ENCODE measurements around the gene HRH2.
A peak's percentile ranks its signal among the peaks of the same experiment; 100 is the strongest.

Gene HRH2

DNA sequence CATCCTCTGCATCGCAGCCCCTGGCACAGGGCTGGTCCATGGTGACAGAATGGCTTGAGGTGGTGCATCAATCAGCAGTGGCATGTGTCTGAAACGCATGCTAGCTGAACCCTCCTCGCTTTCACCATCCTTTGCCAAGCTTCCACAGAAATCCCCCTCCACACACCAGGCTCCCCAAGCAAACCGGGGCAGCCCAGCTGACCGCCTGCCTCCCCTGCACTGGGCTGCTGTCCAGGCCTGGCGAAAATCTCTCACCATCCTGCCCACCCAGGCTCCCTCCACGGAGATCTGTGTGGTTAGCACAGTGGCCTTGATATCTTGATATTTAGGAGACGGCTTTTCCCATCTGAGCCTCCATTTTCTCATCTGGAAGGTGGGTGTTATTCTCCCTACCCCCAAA lies 905 bp upstream of the HRH2 start:
- Mint-ChIP-seq H3K9me3 (no peaks in the 10 kb centered on the region), H3K4me1 (ENCODE audit: low read depth) (peaks cover 87% of the 10 kb centered on the region), H3K4me3 (peak overlapping the region; percentile 84), H3K27ac (peak overlapping the region; percentile 84), H3K27me3 (peaks cover 6% of the 10 kb centered on the region), H3K36me3 (ENCODE audit: low read depth) (peaks cover 29% of the 10 kb centered on the region)

DNA sequence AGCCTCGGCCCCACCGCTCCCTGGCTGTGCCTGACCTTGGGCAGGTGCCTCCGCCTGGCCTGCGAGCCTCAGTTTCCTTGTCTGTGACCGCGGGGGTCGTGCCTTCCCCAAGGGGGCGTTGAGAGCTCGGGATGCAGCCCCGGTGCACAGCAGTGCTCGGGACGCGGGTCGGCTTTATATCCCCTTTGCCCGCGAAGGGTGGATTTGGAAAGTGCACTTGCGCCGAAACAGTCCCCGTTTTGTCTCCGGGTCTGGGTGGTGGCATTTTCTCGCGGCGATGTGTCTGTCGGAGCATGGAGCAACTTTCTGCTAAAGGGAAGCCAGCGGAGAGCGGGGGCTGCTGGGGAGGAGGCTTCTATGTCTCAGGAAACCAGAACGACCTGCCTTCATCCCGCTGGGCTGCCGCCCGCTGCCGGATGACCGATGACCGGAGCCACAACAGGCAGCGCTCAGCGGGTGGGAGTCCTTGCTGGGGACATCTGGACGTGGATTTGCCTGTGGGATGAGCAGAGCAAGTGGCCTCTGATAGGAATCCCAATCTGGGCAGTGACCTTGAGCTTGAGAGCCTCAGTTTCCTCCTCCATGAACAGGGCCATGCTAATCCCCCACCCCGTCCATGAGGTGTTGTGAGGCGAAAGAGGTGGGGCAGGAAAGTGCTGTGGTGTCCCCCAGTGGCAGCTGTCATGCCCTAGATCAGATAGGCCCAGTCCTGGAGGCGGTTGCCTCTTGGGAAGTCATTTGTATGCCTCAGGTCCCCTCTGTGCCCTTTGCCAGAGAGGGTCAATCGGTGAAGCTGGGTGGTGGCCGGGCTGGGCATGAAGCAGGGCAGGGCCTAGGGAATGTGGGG lies 651 bp downstream of the HRH2 start:
- H3K27me3 Mint-ChIP-seq = no peaks in the 10 kb centered on the region

DNA sequence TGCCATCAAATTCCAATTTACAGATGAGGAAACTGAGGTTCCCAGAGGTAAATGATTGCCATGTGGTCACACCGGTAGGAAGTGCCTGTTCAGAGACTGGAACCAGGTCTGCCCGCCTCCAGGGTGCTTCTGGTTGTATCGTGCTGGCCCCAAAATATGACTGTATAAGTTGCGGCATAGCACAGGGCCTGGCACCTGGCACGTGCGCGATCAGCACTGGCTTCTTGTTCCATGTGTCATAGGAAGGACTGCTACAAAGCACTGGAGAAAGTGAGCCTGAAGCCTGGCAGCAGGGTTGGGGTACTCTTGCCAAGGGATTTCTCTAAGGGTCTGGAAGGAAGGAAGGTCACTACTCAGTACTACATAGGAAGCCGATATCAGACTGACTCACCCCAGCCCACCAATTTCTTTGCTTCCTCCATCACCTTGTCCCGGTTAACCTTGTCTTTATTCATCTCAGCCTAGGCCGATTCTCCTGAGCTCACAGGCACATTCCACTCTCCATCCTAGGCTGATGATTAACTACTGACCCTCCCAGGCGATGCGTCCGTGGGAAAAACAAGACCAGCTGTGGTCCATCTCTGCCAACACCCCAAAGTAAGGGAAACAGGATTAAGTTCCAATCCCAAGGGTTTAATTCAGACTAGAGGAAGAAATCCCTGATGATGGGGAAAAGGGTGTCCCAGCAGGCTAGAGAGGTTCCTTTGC lies 1.8 kb downstream of the HRH2 start:
- Mint-ChIP-seq H3K36me3 (ENCODE audit: low read depth) (peaks cover 39% of the 10 kb centered on the region), H3K27ac (peak overlapping the region; percentile 42), H3K4me3 (peak overlapping the region; percentile 91), H3K27me3 (no peaks in the 10 kb centered on the region), H3K9me3 (no peaks in the 10 kb centered on the region), H3K4me1 (ENCODE audit: low read depth) (peaks cover 84% of the 10 kb centered on the region)

More for the DNA sequence above, 651 bp downstream of the HRH2 start:
- H3K36me3 Mint-ChIP-seq (ENCODE audit: low read depth) = peaks cover 34% of the 10 kb centered on the region
- H3K9me3 Mint-ChIP-seq = no peaks in the 10 kb centered on the region
- H3K4me3 Mint-ChIP-seq = peak overlapping the region; percentile 91
- peaks cover 87% of the 10 kb centered on the region for H3K4me1 Mint-ChIP-seq (ENCODE audit: low read depth)
- peak overlapping the region; percentile 80 for H3K27ac Mint-ChIP-seq

DNA sequence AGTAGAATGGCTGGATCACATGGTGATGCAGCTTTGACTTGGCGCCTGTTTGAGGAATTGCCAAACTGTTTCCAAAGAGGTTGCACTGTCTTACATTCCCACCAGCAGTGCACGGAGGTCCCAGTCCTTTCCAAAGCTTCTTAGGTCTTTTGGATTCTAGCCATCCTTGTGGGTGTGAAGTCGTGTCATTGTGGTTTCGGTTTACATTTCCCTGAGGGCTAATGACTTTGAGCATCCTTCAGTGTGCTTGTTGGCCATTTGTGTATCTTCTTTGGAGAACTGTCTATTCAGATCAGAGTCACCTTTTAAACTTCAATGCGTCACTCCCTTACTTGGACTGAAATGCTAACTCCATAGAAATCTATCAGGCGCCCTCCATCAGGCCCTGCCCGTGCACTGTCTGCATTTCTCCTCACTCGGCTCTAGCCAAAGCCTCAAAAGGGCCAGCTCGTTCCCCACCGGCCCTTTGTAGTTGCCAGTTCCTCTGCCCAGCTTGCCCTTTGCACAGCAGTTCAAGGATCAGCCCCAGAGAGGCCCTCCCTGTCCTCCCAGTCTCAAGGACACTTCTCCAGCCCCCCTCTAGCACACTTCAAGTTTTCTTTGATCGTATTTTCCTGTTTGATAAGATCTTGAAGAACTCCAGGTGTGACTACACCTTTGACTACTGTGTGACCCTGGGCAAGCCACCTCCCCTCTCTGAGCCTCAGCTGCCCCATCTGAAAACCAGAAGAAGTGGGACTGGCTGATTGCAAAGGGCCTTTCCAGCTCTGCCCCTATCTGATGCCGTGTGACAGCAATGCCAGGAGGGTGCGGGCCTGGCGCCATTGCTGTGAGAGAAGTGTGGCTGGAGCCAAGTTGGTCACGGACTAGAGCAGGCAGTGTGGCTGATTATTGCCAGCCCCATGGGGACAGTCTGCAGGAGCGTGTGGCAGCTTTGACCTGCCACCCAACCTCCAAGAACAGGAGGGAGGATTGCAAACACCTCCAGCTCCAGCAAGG lies 5.6 kb downstream of the HRH2 start:
- no peak overlapping the region for H3K4me3 Mint-ChIP-seq
- H3K9me3 Mint-ChIP-seq = no peaks in the 10 kb centered on the region
- H3K27me3 Mint-ChIP-seq = no peaks in the 10 kb centered on the region
- peaks cover 82% of the 10 kb centered on the region for H3K4me1 Mint-ChIP-seq (ENCODE audit: low read depth)
- no peak overlapping the region for H3K27ac Mint-ChIP-seq
- peaks cover 55% of the 10 kb centered on the region for H3K36me3 Mint-ChIP-seq (ENCODE audit: low read depth)

DNA sequence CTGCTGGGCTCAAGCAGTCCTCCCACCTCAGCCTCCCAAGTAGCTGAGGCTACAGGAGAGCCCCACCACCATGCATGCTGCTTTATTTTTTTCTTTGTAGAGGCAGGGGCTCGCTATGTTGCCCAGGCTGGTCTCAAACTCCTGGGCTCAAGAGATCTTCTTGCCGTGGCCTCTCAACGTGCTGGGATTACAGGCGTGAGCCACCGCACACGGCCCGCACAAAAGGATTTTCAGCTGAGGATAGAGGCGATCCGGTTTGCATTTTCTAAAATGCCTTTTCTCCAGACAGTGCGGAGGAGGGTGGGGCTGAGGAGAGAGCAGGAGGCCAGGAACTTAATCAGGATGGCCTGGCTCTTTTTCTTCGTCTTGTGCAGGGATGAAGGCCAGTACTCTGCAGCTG lies 6.9 kb downstream of the HRH2 start:
- Mint-ChIP-seq H3K9me3 (no peaks in the 10 kb centered on the region), H3K4me1 (ENCODE audit: low read depth) (peaks cover 74% of the 10 kb centered on the region), H3K36me3 (ENCODE audit: low read depth) (peaks cover 53% of the 10 kb centered on the region), H3K4me3 (no peak overlapping the region), H3K27ac (no peak overlapping the region), H3K27me3 (no peaks in the 10 kb centered on the region)

DNA sequence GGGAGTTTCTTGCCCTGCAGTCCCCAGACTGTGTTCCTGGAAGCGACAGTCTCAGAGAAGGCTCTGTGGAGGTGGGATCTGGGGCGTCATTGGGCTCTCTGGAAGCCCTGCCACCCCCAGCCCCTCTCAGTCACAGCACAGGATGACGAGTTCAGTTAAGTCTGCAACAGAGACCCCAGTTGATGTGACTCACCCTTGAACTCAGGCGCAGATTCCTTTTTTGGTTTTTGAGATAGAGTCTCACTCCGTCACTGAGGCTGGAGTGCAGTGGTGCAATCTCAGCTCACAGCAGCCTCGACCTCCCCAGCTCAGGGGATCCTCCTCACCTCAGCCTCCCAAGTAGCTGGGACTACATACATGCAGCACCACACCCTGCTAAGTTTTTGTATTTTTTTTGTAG lies 8.3 kb downstream of the HRH2 start:
- no peak overlapping the region for H3K27ac Mint-ChIP-seq
- no peak overlapping the region for H3K4me3 Mint-ChIP-seq
- H3K27me3 Mint-ChIP-seq = no peaks in the 10 kb centered on the region
- H3K4me1 Mint-ChIP-seq (ENCODE audit: low read depth) = peaks cover 70% of the 10 kb centered on the region
- H3K9me3 Mint-ChIP-seq = no peaks in the 10 kb centered on the region
- H3K36me3 Mint-ChIP-seq (ENCODE audit: low read depth) = peaks cover 49% of the 10 kb centered on the region

DNA sequence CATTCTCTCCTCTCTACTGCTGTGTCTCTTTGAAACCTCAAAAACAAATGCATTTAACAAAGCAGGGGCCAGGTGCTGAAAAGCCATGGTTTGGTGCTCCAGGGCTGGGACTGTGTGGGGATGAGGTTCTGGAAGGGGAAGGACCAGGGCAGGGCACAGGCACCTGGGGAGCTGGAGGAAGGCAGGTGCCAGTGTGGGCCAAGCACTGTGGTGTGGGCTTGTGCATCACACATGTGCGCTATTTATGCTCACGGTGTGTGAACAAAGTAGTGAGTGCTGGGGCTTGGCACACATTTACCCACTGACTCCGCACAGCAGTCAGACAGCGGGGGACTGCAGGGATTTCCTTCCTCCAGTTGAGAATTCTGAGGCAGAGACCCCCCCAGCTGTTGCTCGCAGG lies 10.1 kb downstream of the HRH2 start:
- no peaks in the 10 kb centered on the region for H3K9me3 Mint-ChIP-seq
- H3K36me3 Mint-ChIP-seq (ENCODE audit: low read depth) = peaks cover 41% of the 10 kb centered on the region
- peaks cover 60% of the 10 kb centered on the region for H3K4me1 Mint-ChIP-seq (ENCODE audit: low read depth)
- no peak overlapping the region for H3K4me3 Mint-ChIP-seq
- no peaks in the 10 kb centered on the region for H3K27me3 Mint-ChIP-seq
- peak overlapping the region; percentile 13 for H3K27ac Mint-ChIP-seq

DNA sequence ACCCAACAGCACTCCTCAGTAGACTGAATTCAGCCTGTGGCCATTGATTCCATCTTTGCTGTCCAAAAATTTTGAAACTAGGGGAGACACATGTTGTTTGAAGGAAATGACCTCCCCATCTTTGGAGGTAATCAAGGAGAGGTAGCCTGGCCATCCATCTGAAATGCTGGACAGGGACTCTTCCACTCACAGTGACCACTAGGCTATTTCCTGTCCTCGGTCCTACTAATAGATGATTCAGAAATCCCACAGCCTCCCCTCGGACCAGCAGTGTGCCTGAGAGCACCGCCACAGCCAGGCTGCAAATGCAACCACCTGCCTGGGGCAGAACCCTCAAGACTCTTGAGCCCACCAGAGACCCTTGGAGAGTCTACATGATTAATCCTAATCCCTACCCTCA lies 12.5 kb downstream of the HRH2 start:
- Mint-ChIP-seq H3K9me3 (no peaks in the 10 kb centered on the region), H3K27ac (no peak overlapping the region), H3K36me3 (ENCODE audit: low read depth) (peaks cover 32% of the 10 kb centered on the region)

DNA sequence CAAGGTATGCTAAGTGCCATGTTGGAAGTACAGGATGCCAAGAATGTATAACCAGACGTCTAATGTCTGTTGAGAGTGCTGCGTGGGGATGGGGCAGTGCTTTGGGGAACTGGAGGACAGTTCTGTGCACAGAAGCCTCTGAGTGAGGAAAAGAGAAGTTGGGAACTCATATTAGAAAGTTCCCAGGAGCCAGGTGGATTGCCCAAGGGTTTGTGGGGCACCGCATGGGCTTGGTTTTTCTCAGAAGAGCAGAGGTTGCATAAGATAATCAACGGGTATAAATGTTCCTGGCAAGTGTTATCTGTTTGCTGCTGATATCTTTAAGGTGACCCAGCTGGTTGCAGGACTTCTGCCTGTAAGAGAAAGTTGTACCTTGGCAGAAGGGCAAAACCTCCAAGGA lies 13.1 kb downstream of the HRH2 start:
- H3K4me1 Mint-ChIP-seq (ENCODE audit: low read depth) = peaks cover 44% of the 10 kb centered on the region
- no peak overlapping the region for H3K4me3 Mint-ChIP-seq
- H3K36me3 Mint-ChIP-seq (ENCODE audit: low read depth) = peaks cover 35% of the 10 kb centered on the region
- no peaks in the 10 kb centered on the region for H3K27me3 Mint-ChIP-seq
- H3K27ac Mint-ChIP-seq = no peak overlapping the region
- H3K9me3 Mint-ChIP-seq = no peaks in the 10 kb centered on the region

More for the DNA sequence above, 12.5 kb downstream of the HRH2 start:
- peaks cover 48% of the 10 kb centered on the region for H3K4me1 Mint-ChIP-seq (ENCODE audit: low read depth)
- no peaks in the 10 kb centered on the region for H3K27me3 Mint-ChIP-seq
- H3K4me3 Mint-ChIP-seq = no peak overlapping the region

DNA sequence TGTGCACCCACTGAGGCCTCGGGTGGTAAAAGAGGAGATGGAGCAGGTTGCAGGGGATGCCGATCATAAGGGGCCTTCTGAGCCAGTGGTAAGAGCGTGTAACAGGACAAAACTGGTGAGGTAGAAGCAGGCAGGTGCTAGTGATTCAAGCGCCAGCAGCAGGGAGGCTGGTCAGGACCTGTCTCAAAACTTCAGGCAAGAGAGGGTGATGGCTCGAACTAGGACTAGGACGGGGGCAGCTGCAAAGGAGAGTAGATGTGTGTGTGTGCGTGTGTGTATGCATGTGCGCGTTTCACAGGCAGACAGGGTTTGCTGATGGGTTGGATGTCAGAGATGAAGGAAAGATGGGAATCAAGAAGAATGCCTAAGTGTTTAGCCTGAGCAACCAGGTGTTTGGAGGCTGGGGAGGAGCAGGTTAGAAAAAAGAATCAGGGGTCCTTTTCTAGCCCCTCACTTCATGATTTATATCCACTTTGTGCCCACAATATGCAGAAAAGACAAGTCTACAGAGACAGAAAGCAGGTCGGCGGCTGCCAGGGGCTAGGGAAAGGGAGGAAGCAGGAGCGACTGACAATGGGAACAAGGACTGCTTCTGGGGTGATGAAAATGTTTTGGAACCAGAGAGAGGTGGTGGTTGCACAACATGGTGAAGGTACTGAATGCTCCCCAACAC lies 15.2 kb downstream of the HRH2 start:
- Mint-ChIP-seq H3K4me1 (ENCODE audit: low read depth) (peaks cover 55% of the 10 kb centered on the region), H3K36me3 (ENCODE audit: low read depth) (peaks cover 37% of the 10 kb centered on the region), H3K4me3 (no peak overlapping the region), H3K27me3 (no peaks in the 10 kb centered on the region), H3K27ac (no peak overlapping the region), H3K9me3 (no peaks in the 10 kb centered on the region)

DNA sequence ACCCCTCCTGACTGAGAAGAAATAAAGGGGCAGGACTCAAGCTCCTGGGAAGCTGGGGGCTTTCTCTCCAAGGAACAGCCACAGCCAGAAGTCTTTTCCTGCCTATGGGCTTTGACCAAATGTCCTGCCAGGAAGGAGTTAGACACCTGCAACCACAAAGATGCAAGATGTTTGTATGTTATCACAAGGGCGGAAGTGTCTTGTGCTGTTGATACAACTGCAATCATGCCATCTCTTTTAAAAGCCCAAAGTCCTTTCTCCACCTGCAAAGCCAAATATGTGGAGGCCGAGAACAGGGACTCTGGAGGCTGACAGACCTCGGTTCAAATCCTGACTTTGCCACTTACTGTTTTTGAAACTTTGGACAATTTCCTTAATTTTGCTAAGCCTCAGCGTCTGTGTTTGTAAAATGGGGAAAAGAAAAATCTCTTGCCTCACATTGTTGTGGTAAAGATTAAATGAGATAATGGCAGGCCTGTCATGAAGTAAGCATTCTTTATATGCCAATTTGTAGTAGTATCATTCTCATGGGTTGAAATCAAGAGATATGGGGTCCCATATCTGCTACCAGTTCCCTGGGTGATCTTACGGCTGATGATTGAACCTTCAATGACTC lies 17.0 kb downstream of the HRH2 start:
- Mint-ChIP-seq H3K27me3 (no peaks in the 10 kb centered on the region), H3K36me3 (ENCODE audit: low read depth) (peaks cover 38% of the 10 kb centered on the region), H3K4me1 (ENCODE audit: low read depth) (peaks cover 55% of the 10 kb centered on the region), H3K27ac (no peak overlapping the region), H3K9me3 (no peaks in the 10 kb centered on the region), H3K4me3 (no peak overlapping the region)

DNA sequence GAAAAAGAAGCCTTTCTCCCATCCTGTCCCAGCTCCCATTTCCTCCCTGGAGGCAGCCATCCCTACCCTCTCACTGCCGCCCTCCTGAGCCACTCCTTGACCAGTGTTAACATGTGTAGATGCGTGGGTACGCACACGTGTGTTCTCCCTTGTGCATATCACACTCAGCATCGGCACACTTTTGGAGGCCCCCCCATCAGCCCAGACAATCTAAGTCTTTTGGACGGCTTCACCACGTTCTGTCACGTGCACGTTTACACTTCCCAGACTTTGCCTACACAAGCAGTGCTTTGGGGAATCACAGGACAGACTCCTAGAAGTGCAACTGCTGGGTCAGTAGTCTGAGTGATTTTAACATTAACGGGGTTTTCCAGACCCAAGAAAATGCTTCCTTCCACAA lies 18.0 kb downstream of the HRH2 start:
- Mint-ChIP-seq H3K4me1 (ENCODE audit: low read depth) (peaks cover 48% of the 10 kb centered on the region), H3K36me3 (ENCODE audit: low read depth) (peaks cover 31% of the 10 kb centered on the region), H3K27ac (no peak overlapping the region), H3K27me3 (no peaks in the 10 kb centered on the region), H3K4me3 (no peak overlapping the region), H3K9me3 (no peaks in the 10 kb centered on the region)

DNA sequence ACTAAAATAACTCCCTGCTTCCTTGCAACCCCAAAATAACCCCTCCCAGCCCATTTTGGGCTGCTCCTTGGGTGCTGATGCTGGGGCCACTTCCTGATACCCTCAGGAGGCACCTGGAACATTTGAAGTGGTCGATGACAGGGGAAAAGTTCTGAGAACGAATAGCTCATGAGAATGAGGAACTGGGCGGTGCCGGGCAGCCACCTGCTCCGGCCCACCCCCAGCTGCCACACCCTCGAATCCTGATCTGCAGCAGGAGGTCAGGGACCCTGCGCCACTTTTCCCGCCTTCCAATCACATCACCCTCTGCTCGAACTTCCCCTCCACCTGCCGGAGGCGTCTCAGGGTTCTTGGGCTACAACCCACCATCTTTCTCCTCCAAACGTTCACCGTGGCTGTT lies 19.7 kb downstream of the HRH2 start:
- Mint-ChIP-seq H3K27me3 (no peaks in the 10 kb centered on the region), H3K9me3 (no peaks in the 10 kb centered on the region), H3K36me3 (ENCODE audit: low read depth) (peaks cover 29% of the 10 kb centered on the region), H3K4me3 (no peak overlapping the region), H3K4me1 (ENCODE audit: low read depth) (peaks cover 41% of the 10 kb centered on the region), H3K27ac (peak overlapping the region; percentile 28)

DNA sequence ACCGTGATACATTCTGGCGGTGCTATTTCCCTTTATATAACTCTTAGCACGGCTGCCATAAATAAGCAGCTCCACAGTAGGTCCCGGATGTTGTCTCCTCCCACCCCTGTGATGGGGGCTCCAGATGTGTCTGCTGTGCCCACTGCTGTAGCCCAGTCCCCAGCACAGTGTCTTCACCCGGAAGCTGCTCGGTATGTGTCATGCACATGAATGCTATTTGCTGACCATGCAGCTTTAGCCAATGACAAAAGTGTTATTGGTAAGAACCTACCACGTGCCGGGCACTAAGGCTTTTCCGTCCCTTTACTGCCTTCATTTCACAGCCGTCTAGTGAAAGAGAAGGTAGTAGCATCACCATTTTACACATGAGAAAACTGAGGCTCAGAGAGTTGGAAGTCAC lies 20.2 kb downstream of the HRH2 start:
- Mint-ChIP-seq H3K4me1 (ENCODE audit: low read depth) (peaks cover 36% of the 10 kb centered on the region), H3K4me3 (no peak overlapping the region), H3K9me3 (no peaks in the 10 kb centered on the region), H3K27me3 (no peaks in the 10 kb centered on the region), H3K27ac (peak overlapping the region; percentile 28), H3K36me3 (ENCODE audit: low read depth) (peaks cover 32% of the 10 kb centered on the region)
